Astrocyte (in vitro differentiated cells and primary cell): ENCODE data around the gene ANO2. TPM values are rescaled to one million over a fixed set of nuclear protein-coding genes. Genes with fewer than 3 reads are reported as not detected.

Source experiments
- DNase-seq: peaks from one replicate; pipeline ENCODE4 v3.0.0-alpha.2; 2010; ENCODE audit warnings: low read depth
- FAIRE-seq: peaks from 2 replicates; lab custom pipeline; 2011; peaks lifted over from hg19 to GRCh38; lab: Jason Lieb, UNC
- H2AFZ ChIP-seq: 2 replicates; pipeline ENCODE4 v1.6.0; 2012; ENCODE audit warnings: low read depth, low read length, inconsistent platforms
- H3K27ac ChIP-seq: 2 replicates; pipeline ENCODE4 v1.5.1; 2011; ENCODE audit warnings: low read depth, low read length, inconsistent platforms
- H3K27me3 ChIP-seq: 2 replicates; pipeline ENCODE4 v1.6.0; 2011; ENCODE audit warnings: low read length, inconsistent platforms; ENCODE audit not compliant: insufficient read depth
- H3K36me3 ChIP-seq: 2 replicates; pipeline ENCODE4 v1.5.1; 2011; ENCODE audit warnings: low read length, inconsistent platforms; ENCODE audit not compliant: insufficient read depth
- H3K4me1 ChIP-seq: 2 replicates; pipeline ENCODE4 v1.5.1; 2011; ENCODE audit warnings: low read length, inconsistent platforms; ENCODE audit not compliant: insufficient read depth
- H3K4me2 ChIP-seq: 2 replicates; pipeline ENCODE4 v1.6.0; 2012; ENCODE audit warnings: low read length, inconsistent platforms
- H3K4me3 ChIP-seq: 2 replicates; pipeline ENCODE4 v1.5.1; 2011; ENCODE audit warnings: low read depth, mild to moderate bottlenecking, low read length, inconsistent platforms; ENCODE audit not compliant: insufficient read depth
- H3K79me2 ChIP-seq: 2 replicates; pipeline ENCODE4 v1.6.0; 2012; ENCODE audit warnings: mild to moderate bottlenecking, low read length, inconsistent platforms; ENCODE audit not compliant: insufficient read depth
- H3K9ac ChIP-seq: 2 replicates; pipeline ENCODE4 v1.6.0; 2012; ENCODE audit warnings: mild to moderate bottlenecking, low read length, inconsistent platforms
- H3K9me3 ChIP-seq: 2 replicates; pipeline ENCODE4 v1.5.1; 2012; ENCODE audit warnings: low read depth, mild to moderate bottlenecking, low read length, inconsistent platforms; ENCODE audit not compliant: insufficient read depth
- H4K20me1 ChIP-seq: 2 replicates; pipeline ENCODE4 v1.6.0; 2012; ENCODE audit warnings: low read length, inconsistent platforms; ENCODE audit not compliant: insufficient read depth
- H3K27ac Mint-ChIP-seq: one replicate; pipeline ENCODE4 v1.8.0; 2021; ENCODE audit warnings: mild to moderate bottlenecking, mixed read lengths; ENCODE audit not compliant: unreplicated experiment
- H3K27me3 Mint-ChIP-seq: one replicate; pipeline ENCODE4 v1.8.0; 2021; ENCODE audit warnings: low read depth, mixed read lengths; ENCODE audit not compliant: unreplicated experiment
- H3K36me3 Mint-ChIP-seq: one replicate; pipeline ENCODE4 v1.8.0; 2021; ENCODE audit warnings: low read depth, mixed read lengths; ENCODE audit not compliant: unreplicated experiment
- H3K4me1 Mint-ChIP-seq: one replicate; pipeline ENCODE4 v1.8.0; 2021; ENCODE audit warnings: low read depth, mixed read lengths; ENCODE audit not compliant: unreplicated experiment
- H3K4me3 Mint-ChIP-seq: one replicate; pipeline ENCODE4 v1.8.0; 2021; ENCODE audit warnings: mild to moderate bottlenecking, moderate library complexity, mixed read lengths; ENCODE audit not compliant: unreplicated experiment
- H3K9me3 Mint-ChIP-seq: one replicate; pipeline ENCODE4 v1.8.0; 2021; ENCODE audit warnings: mild to moderate bottlenecking, mixed read lengths; ENCODE audit not compliant: unreplicated experiment
- EZH2 ChIP-seq: IDR thresholded peaks from 2 replicates; pipeline ENCODE4 v1.6.1; 2012; ENCODE audit warnings: mild to moderate bottlenecking, low read length, inconsistent platforms; ENCODE audit not compliant: insufficient read depth
- total RNA-seq: library from RNA; stranded (reverse); gene quantifications from 2 replicates; pipeline ENCODE4 v1.2.1, GENCODE V29; 2021
- TF ChIP-seq, protein P1 (sequence below): IDR thresholded peaks from 2 replicates; pipeline ENCODE4 v1.5.1; 2011; ENCODE audit warnings: low read depth, mild to moderate bottlenecking, inconsistent platforms, low read length, moderate library complexity; ENCODE audit not compliant: insufficient read depth

The ANO2 gene
- total RNA-seq, 1 donor from 2014 or later, result 0.93 TPM

DNA sequence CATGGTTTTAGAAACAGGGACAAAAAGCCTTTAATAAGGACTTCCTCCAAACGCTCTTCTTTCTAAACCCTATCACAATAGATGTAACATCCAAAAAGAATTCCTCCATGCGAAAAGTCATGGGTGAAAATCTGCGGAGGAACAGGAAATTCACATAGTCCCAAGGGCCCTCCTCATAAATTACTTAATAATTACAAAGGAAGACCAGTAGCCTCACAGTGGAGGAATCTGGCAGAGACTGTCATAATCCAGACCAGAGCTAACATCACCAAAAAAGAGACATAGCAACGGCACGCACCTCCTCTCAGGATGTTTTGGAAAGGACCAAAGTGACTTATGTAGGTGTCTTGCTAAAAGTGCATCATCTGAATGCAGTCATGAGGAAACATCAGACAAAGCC lies 165.7 kb downstream of the ANO2 start:
- Mint-ChIP-seq H3K9me3 (peaks cover 6% of the 10 kb centered on the region), H3K4me3 (no peak overlapping the region), H3K4me1 (no peaks in the 10 kb centered on the region), H3K27ac (no peak overlapping the region), H3K36me3 (peaks cover 2% of the 10 kb centered on the region), H3K27me3 (peaks cover 11% of the 10 kb centered on the region)
- Histone ChIP-seq H3K4me3 (no peak overlapping the region), H3K27ac (no peak overlapping the region), H3K4me1 (no peaks in the 10 kb centered on the region), H2AFZ (no peak overlapping the region), H3K4me2 (no peak overlapping the region), H3K27me3 (no peaks in the 10 kb centered on the region), H3K79me2 (no peaks in the 10 kb centered on the region), H3K9ac (no peak overlapping the region), H4K20me1 (no peaks in the 10 kb centered on the region), H3K9me3 (peaks cover 4% of the 10 kb centered on the region), H3K36me3 (no peaks in the 10 kb centered on the region)
- TF ChIP-seq, protein P1, sequence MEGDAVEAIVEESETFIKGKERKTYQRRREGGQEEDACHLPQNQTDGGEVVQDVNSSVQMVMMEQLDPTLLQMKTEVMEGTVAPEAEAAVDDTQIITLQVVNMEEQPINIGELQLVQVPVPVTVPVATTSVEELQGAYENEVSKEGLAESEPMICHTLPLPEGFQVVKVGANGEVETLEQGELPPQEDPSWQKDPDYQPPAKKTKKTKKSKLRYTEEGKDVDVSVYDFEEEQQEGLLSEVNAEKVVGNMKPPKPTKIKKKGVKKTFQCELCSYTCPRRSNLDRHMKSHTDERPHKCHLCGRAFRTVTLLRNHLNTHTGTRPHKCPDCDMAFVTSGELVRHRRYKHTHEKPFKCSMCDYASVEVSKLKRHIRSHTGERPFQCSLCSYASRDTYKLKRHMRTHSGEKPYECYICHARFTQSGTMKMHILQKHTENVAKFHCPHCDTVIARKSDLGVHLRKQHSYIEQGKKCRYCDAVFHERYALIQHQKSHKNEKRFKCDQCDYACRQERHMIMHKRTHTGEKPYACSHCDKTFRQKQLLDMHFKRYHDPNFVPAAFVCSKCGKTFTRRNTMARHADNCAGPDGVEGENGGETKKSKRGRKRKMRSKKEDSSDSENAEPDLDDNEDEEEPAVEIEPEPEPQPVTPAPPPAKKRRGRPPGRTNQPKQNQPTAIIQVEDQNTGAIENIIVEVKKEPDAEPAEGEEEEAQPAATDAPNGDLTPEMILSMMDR, result no peak
- no peak for TF ChIP-seq EZH2
- FAIRE-seq (no peak), DNase-seq (no peak)

DNA sequence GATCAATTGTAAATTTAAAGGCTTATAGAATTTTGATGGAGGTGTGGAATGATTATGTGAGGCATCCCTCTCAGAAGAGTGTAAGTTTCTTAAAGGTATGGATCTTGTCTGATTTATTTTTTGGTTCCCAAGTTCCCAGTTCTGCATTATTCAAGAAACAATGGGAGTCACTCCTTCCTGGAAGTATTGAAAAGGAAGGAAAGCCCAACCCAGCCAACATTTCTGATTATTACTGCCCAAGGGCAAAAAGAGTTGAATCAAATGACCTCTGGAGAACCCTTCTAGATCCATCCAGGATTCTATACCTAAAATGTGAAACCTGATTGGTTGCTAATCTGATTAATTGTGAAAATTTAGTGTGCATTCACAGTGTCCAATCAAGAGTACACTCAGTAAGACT lies 166.2 kb downstream of the ANO2 start:
- Mint-ChIP-seq H3K36me3 (peaks cover 2% of the 10 kb centered on the region), H3K27me3 (peaks cover 10% of the 10 kb centered on the region), H3K4me1 (no peaks in the 10 kb centered on the region), H3K4me3 (no peak overlapping the region), H3K9me3 (peaks cover 6% of the 10 kb centered on the region), H3K27ac (no peak overlapping the region)
- TF ChIP-seq, protein P1, result no peak
- TF ChIP-seq EZH2, result no peak
- Histone ChIP-seq H3K27me3 (no peaks in the 10 kb centered on the region), H3K9ac (no peak overlapping the region), H3K27ac (no peak overlapping the region), H3K79me2 (no peaks in the 10 kb centered on the region), H2AFZ (no peak overlapping the region), H3K4me2 (no peak overlapping the region), H3K4me3 (no peak overlapping the region), H3K9me3 (peaks cover 4% of the 10 kb centered on the region), H4K20me1 (no peaks in the 10 kb centered on the region), H3K4me1 (no peaks in the 10 kb centered on the region), H3K36me3 (no peaks in the 10 kb centered on the region)
- DNase-seq (no peak), FAIRE-seq (no peak)

DNA sequence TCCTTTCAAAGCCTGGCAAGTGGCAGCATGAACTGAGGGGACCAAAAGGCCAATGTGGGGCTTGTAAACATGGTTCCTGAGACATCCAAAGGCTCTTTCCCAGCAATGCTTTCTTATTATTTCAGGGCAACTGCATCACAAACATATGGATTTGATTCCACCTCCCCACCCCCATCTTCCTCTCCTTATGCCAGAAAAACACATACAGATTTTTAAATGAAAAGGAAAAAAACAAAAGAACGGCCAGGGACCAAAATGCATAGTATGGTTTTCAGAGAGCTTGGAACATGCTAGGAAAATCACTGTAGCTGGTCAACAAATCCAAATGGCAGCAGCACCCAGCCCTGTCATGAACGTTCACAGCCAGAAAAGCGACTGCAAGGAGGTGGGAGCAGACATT lies 167.6 kb downstream of the ANO2 start:
- H3K36me3 Mint-ChIP-seq, result peaks cover 2% of the 10 kb centered on the region
- H4K20me1 ChIP-seq, result no peaks in the 10 kb centered on the region
- no peak overlapping the region for H2AFZ ChIP-seq
- H3K36me3 ChIP-seq, result no peaks in the 10 kb centered on the region
- no peak overlapping the region for H3K27ac Mint-ChIP-seq
- no peaks in the 10 kb centered on the region for H3K27me3 ChIP-seq
- H3K79me2 ChIP-seq, result no peaks in the 10 kb centered on the region
- H3K4me2 ChIP-seq, result no peak overlapping the region
- H3K9me3 ChIP-seq, result peaks cover 4% of the 10 kb centered on the region
- H3K4me1 ChIP-seq, result no peaks in the 10 kb centered on the region
- TF ChIP-seq, protein P1, result no peak
- no peak for TF ChIP-seq EZH2
- peaks cover 6% of the 10 kb centered on the region for H3K9me3 Mint-ChIP-seq
- DNase-seq (no peak), FAIRE-seq (no peak)
- no peaks in the 10 kb centered on the region for H3K4me1 Mint-ChIP-seq
- no peak overlapping the region for H3K27ac ChIP-seq
- H3K9ac ChIP-seq, result no peak overlapping the region
- H3K27me3 Mint-ChIP-seq, result peaks cover 10% of the 10 kb centered on the region
- no peak overlapping the region for H3K4me3 ChIP-seq
- H3K4me3 Mint-ChIP-seq, result no peak overlapping the region
